Measurements from ENCODE around the gene ILKAP.

ILKAP gene

DNA sequence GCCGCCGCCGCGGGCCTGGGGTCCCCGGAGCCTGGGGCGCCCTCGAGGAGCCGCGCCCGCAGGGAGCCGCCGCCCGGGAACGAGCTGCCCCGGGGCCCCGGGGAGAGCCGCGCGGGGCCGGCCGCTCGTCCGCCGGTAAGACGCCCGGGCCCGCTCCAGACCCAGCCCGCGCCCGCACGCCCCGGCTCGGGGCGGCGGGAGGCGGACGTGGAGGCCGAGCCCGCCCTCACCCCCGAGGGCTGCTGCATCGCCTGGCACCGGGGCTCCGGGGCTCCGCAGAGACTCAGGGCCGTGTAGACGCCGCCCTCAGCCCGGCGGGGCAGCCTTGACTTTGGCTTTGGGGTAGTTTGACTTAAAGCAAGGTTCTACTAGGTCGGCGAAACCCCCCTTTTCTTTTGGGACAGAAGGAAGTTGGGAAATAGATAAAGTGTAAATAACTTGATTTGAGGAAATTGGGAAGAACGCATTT lies 44.4 kb downstream of the ILKAP start:
- Histone ChIP-seq H3K27me3 (replicated peaks) (no peaks in the 10 kb centered on the region), H3K36me3 (replicated peaks) (no peaks in the 10 kb centered on the region), H3K27ac (no peak overlapping the region), H3K4me3 (ENCODE audit: low read depth, low read length) (peak overlapping the region; percentile 35)
- no peak for DNase-seq
- TF ChIP-seq, protein P1, sequence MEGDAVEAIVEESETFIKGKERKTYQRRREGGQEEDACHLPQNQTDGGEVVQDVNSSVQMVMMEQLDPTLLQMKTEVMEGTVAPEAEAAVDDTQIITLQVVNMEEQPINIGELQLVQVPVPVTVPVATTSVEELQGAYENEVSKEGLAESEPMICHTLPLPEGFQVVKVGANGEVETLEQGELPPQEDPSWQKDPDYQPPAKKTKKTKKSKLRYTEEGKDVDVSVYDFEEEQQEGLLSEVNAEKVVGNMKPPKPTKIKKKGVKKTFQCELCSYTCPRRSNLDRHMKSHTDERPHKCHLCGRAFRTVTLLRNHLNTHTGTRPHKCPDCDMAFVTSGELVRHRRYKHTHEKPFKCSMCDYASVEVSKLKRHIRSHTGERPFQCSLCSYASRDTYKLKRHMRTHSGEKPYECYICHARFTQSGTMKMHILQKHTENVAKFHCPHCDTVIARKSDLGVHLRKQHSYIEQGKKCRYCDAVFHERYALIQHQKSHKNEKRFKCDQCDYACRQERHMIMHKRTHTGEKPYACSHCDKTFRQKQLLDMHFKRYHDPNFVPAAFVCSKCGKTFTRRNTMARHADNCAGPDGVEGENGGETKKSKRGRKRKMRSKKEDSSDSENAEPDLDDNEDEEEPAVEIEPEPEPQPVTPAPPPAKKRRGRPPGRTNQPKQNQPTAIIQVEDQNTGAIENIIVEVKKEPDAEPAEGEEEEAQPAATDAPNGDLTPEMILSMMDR (IDR thresholded peaks at IDR 0.05; ENCODE audit: low read depth, low read length, missing control alignments) = no peak
- in situ Hi-C loops (cut with HindIII; ENCODE audit: low pct_ligation_motif_present, low sequenced_read_pairs) = no loop called here

DNA sequence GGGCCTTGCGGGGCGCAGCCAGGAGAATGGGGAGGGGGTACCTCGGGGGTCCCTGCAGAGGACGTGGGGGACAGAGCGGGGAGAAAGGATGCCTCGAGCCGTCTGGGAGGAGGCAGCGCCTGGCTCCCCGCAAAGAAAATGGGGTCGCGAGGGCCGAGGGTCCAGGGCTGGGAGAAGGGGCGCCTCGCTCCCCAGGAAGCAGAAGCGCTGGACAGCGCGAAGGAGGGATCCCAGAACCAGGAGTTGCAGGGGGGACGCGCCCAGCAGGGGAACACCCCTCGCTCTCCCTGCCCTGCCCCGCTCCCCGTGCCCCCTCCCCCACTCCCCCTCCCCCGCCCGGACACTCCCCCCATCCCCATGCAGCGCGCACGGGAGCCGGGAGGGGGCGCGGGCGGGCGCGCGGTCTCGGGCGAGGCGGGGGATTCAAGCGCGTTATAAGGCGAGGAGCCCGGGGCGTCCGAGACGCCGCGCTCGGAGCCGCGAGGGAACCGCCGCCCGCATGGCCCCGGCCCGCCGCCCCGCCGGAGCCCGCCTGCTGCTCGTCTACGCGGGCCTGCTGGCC lies 44.9 kb downstream of the ILKAP start, which contains the start of gene ERFE:
Gene ERFE, plus strand, starts transcription at position 462 of the 562 bp plus-strand sequence. Its CDS starts 38 bp downstream, at position 500.
- in situ Hi-C loops (cut with HindIII; ENCODE audit: low pct_ligation_motif_present, low sequenced_read_pairs) = no loop called here
- Histone ChIP-seq H3K36me3 (replicated peaks) (no peaks in the 10 kb centered on the region), H3K27me3 (replicated peaks) (no peaks in the 10 kb centered on the region), H3K4me3 (ENCODE audit: low read depth, low read length) (peak within 1 kb of the TSS; percentile 35), H3K27ac (no peak within 1 kb of the TSS)
- TF ChIP-seq, protein P1 (IDR thresholded peaks at IDR 0.05; ENCODE audit: low read depth, low read length, missing control alignments) = peak; percentile 40
- no peak for DNase-seq

DNA sequence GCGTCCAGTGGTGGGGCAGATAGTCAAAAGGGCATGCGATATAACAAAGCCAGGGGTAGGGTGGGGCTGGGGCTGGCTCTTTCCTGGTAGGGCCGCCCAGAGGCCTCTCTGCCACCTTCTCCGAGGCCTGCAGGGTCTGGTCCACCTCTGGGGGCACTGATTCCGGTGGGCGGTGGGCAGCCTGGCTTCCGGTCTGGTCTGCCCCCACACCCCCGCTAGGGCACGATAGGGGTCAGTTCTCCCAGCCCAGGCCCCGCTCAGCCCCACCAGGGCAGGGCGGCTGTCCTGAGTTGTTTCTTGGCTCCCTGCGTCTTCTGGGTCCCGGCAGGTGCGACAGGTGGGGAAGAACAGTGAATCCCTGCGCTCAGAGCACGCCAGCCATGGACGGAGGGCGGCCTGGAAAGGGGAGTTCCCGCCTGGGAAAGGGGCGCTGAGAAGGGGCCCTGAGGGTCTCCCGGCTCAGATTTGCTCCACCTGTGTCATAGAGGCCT lies 45.4 kb downstream of the ILKAP start:
- H3K4me3 ChIP-seq (ENCODE audit: low read depth, low read length) = no peak overlapping the region
- in situ Hi-C loops (cut with HindIII; ENCODE audit: low pct_ligation_motif_present, low sequenced_read_pairs) = no loop called here
- H3K27ac ChIP-seq = no peak overlapping the region
- TF ChIP-seq, protein P1 (IDR thresholded peaks at IDR 0.05; ENCODE audit: low read depth, low read length, missing control alignments) = no peak
- H3K27me3 ChIP-seq (replicated peaks) = no peaks in the 10 kb centered on the region
- no peaks in the 10 kb centered on the region for H3K36me3 ChIP-seq (replicated peaks)
- no peak for DNase-seq

DNA sequence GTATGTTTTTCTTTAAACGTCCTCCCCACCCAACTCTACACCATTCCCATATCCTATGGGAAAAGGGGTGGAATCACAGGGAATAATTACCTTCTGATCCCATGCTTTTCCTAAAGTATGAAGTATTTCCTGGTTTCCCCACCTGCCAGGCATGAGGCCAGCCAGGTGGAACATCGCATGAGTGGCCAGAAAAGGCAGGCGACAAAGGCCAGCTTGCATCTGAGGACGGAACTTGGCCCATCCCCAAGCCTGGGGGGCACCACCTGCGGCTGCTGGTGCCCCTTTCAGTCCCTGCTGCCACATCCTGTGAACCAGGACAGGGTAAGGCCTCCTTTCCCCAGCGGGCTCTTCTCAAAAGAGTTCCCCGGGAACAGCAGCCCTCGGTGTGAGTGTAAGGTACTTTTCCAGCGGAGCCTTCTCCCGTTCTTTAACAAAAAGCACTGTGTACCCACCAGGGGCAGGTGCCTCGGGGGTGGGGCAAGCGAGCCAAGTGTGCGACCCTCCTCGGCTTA lies 45.9 kb downstream of the ILKAP start:
- no peaks in the 10 kb centered on the region for H3K36me3 ChIP-seq (replicated peaks)
- H3K27me3 ChIP-seq (replicated peaks) = no peaks in the 10 kb centered on the region
- no peak overlapping the region for H3K4me3 ChIP-seq (ENCODE audit: low read depth, low read length)
- DNase-seq = no peak
- H3K27ac ChIP-seq = no peak overlapping the region
- TF ChIP-seq, protein P1 (IDR thresholded peaks at IDR 0.05; ENCODE audit: low read depth, low read length, missing control alignments) = no peak
- in situ Hi-C loops (cut with HindIII; ENCODE audit: low pct_ligation_motif_present, low sequenced_read_pairs) = no loop called here

DNA sequence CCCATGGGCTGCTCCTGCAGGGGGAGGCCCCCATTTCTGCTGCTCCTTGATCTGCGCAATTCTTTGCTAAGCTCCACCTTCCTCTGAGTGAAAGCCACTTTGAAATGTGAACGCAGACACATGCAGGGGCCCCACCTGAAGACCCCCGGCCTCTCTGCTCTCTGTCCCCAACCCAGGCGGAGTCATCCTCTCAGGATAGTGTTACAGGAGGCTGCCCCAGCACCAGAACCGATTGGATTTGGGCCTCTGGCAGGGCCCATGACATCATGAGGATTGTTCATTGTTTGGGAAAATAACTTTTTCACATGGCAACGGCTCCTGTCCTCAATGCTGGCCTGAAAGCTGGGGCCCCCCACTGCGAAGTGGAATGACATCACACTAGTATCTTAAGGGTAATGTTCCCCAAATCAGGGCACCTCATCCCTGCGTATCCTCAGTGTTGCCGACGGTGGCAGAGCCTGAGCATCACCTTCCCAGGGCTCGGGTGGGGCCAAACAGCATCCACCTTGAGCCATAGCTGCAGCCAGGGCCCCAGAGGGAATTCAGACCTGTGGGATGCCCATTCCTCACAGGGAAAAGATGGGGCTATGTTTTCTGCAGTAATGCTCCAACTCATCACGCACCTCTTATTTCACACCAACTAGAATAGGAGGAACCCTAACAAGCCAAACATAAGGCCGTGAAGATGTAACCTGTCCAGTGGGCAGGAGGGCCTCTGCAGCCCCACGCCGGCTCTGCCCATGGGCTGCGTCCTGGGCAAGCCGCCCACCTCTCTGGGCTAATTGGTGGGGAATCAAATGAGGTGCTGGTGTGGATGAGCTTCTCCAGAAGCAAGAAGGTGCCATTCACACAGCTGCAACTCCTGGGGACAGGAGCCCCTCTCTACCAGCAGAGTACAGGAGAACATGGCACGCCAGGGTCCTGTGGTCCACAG lies 47.5 kb downstream of the ILKAP start:
- H3K27me3 ChIP-seq (replicated peaks) = no peaks in the 10 kb centered on the region
- TF ChIP-seq, protein P1 (IDR thresholded peaks at IDR 0.05; ENCODE audit: low read depth, low read length, missing control alignments) = no peak
- no peak overlapping the region for H3K4me3 ChIP-seq (ENCODE audit: low read depth, low read length)
- no peaks in the 10 kb centered on the region for H3K36me3 ChIP-seq (replicated peaks)
- DNase-seq = no peak
- in situ Hi-C loops (cut with HindIII; ENCODE audit: low pct_ligation_motif_present, low sequenced_read_pairs) = no loop called here
- peak overlapping the region; percentile 29 for H3K27ac ChIP-seq

Data from brain microvascular endothelial cell (primary cell).